Activated CD4-positive, alpha-beta T cell treated with anti-CD3 and anti-CD28 coated beads for 36 hours (primary cell): Measurements from ENCODE around the gene KCNIP4. TPM values are rescaled to one million over a fixed set of nuclear protein-coding genes. Genes with fewer than 3 reads are reported as not detected.
"Not testable (repeated sequence)": the region's sequence is repeated elsewhere in the genome, so short reads cannot be mapped to it uniquely, and the experiment has no call there.

Source experiments
- ATAC-seq: fragments of 200-7000 bp; cut with Tn5 transposase; one replicate; pipeline ENCODE4 v1.10.0; 2021; ENCODE audit warnings: mild to moderate bottlenecking, moderate library complexity
- CTCF ChIA-PET: fragments of 350-600 bp; sonication (Branson Sonifier 250); formaldehyde crosslinking; loops from one replicate; lab custom pipeline; 2021; ENCODE audit warnings: antibody characterized with exemption; lab: Charles Lee
- POLR2A ChIA-PET: fragments of 350-600 bp; sonication (Branson Sonifier 250); formaldehyde crosslinking; loops from one replicate; lab custom pipeline; 2021; ENCODE audit warnings: antibody characterized with exemption, inconsistent platforms; lab: Charles Lee
- DNase-seq: peaks from one replicate; pipeline ENCODE4 v3.0.0-alpha.2; 2020
- H3K27ac Mint-ChIP-seq: one replicate; pipeline ENCODE4 v1.8.0; 2021; ENCODE audit warnings: mixed read lengths
- H3K27me3 Mint-ChIP-seq: one replicate; pipeline ENCODE4 v1.8.0; 2021; ENCODE audit warnings: mixed read lengths
- H3K36me3 Mint-ChIP-seq: one replicate; pipeline ENCODE4 v1.8.0; 2021; ENCODE audit warnings: low read depth, mixed read lengths
- H3K4me1 Mint-ChIP-seq: one replicate; pipeline ENCODE4 v1.8.0; 2021; ENCODE audit warnings: mixed read lengths
- H3K4me3 Mint-ChIP-seq: one replicate; pipeline ENCODE4 v1.8.0; 2021; ENCODE audit warnings: mild to moderate bottlenecking, moderate library complexity, mixed read lengths
- H3K9me3 Mint-ChIP-seq: one replicate; pipeline ENCODE4 v1.8.0; 2021; ENCODE audit warnings: low read depth, mixed read lengths
- intact Hi-C, 2 experiments: fragments of 100-400 bp; cut with DNase I in 1 of 2; cut with micrococcal nuclease in 1 of 2; formaldehyde crosslinking; loops; one replicate each; pipeline versions ENCODE4 v1.14.2 to v1.15.1; 2022 to 2024; cut with DNase I, micrococcal nuclease
- total RNA-seq, 2 experiments: library from RNA; stranded (reverse); gene quantifications; one replicate each; pipeline ENCODE4 v1.2.3, GENCODE V29; 2021

Gene KCNIP4
- total RNA-seq, 2 experiments from 2014 or later, result not detected

- intact Hi-C loops, result no loop called here
- no peak for ATAC-seq
- Mint-ChIP-seq H3K36me3 (no peaks in the 10 kb centered on the region), H3K27me3 (no peaks in the 10 kb centered on the region), H3K4me1 (no peaks in the 10 kb centered on the region), H3K4me3 (no peak overlapping the region), H3K9me3 (peaks cover 5% of the 10 kb centered on the region), H3K27ac (no peak overlapping the region)
- DNase-seq, result no peak
- ChIA-PET CTCF (no interaction called here), POLR2A (no interaction called here)
Observed at GRCh38 chr4:21380861-21381260, 567.7 kb downstream of the KCNIP4 start.

DNA sequence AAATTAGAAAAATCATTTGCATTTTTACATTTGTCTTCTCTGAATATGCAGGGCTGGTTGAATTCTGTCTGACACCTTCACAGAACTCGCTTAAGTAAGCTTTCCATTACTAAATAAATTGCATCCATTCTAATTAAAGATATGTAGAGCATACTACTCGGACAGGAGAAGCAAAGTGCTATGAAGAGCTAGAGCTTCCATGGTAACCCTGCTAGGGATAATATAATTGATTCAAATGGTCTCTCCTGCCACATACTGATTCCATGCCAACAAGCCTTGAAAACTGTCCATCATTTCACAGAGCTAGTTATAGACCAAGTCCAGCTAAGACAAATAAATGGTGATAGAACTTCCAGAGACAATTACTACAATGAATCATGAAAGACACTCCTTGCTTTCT is 571.5 kb downstream of the KCNIP4 start:
- no peak overlapping the region for H3K27ac Mint-ChIP-seq
- intact Hi-C loops, result no loop called here
- H3K9me3 Mint-ChIP-seq, result peaks cover 7% of the 10 kb centered on the region
- ATAC-seq, result no peak
- ChIA-PET CTCF (no interaction called here), POLR2A (no interaction called here)
- no peak overlapping the region for H3K4me3 Mint-ChIP-seq
- no peaks in the 10 kb centered on the region for H3K27me3 Mint-ChIP-seq
- no peak for DNase-seq
- no peaks in the 10 kb centered on the region for H3K36me3 Mint-ChIP-seq
- no peaks in the 10 kb centered on the region for H3K4me1 Mint-ChIP-seq

GRCh38 chr4:21376176-21376575 is 572.4 kb downstream of the KCNIP4 start:
- Mint-ChIP-seq H3K4me3 (no peak overlapping the region), H3K27me3 (no peaks in the 10 kb centered on the region), H3K36me3 (no peaks in the 10 kb centered on the region), H3K27ac (no peak overlapping the region), H3K4me1 (no peaks in the 10 kb centered on the region), H3K9me3 (peaks cover 5% of the 10 kb centered on the region)
- ChIA-PET POLR2A (no interaction called here), CTCF (no interaction called here)
- intact Hi-C loops, result no loop called here
- ATAC-seq (no peak), DNase-seq (no peak)

- CTCF ChIA-PET, result no interaction called here
- H3K27ac Mint-ChIP-seq, result no peak overlapping the region
- H3K36me3 Mint-ChIP-seq, result no peaks in the 10 kb centered on the region
- DNase-seq (no peak), ATAC-seq (no peak)
- intact Hi-C loops, result no loop called here
- H3K9me3 Mint-ChIP-seq, result peaks cover 10% of the 10 kb centered on the region
- POLR2A ChIA-PET, result no interaction called here
- no peak overlapping the region for H3K4me3 Mint-ChIP-seq
- H3K27me3 Mint-ChIP-seq, result no peaks in the 10 kb centered on the region
- H3K4me1 Mint-ChIP-seq, result no peaks in the 10 kb centered on the region
Observed at GRCh38 chr4:21374641-21375368, 573.8 kb downstream of the KCNIP4 start.

DNA sequence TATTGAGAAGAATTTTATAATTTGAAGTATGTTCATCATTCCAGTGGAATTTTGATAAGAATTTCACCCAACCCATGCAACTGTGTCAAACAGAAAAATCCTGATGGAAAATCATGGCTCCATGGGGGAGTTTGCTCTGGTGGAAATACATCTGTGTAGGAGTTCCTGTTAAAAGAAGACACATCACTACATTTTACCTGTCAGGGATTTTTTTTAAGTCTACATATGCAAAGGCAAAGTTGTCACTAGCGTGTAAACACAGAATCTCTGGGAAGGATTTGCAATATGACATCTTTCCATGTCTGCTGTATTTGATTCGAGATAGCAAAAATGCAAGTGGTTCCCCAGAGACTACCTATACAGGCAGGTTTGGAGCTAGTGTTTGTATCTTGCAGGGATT is 581.0 kb downstream of the KCNIP4 start:
- Mint-ChIP-seq H3K4me1 (no peaks in the 10 kb centered on the region), H3K9me3 (peaks cover 8% of the 10 kb centered on the region), H3K27me3 (peaks cover 1% of the 10 kb centered on the region), H3K4me3 (no peak overlapping the region), H3K36me3 (no peaks in the 10 kb centered on the region), H3K27ac (no peak overlapping the region)
- ATAC-seq, result no peak
- ChIA-PET POLR2A (no interaction called here), CTCF (interaction anchor here (0.8 kb wide), 1 partner anchor 44 kb away, joined by 3 read pairs; no protein-coding TSS in a partner anchor)
- DNase-seq, result no peak
- intact Hi-C loops, result loop anchor here in 1 of 2 experiments (5.0 kb wide), 1 partner anchor 1735 kb away; no protein-coding TSS in a partner anchor

GRCh38 chr4:21366840-21367239 is 581.7 kb downstream of the KCNIP4 start:
- ATAC-seq, result no peak
- Mint-ChIP-seq H3K4me1 (no peaks in the 10 kb centered on the region), H3K36me3 (no peaks in the 10 kb centered on the region), H3K9me3 (peaks cover 8% of the 10 kb centered on the region), H3K27me3 (peaks cover 1% of the 10 kb centered on the region), H3K4me3 (no peak overlapping the region), H3K27ac (no peak overlapping the region)
- no peak for DNase-seq
- ChIA-PET POLR2A (no interaction called here), CTCF (no interaction called here)
- intact Hi-C loops, result loop anchor here in 1 of 2 experiments (5.0 kb wide), 1 partner anchor 1735 kb away; no protein-coding TSS in a partner anchor

- ChIA-PET POLR2A (no interaction called here), CTCF (no interaction called here)
- Mint-ChIP-seq H3K27ac (no peak overlapping the region), H3K4me3 (no peak overlapping the region), H3K36me3 (no peaks in the 10 kb centered on the region), H3K27me3 (peaks cover 1% of the 10 kb centered on the region), H3K9me3 (peaks cover 8% of the 10 kb centered on the region), H3K4me1 (no peaks in the 10 kb centered on the region)
- intact Hi-C loops, result loop anchor here in 1 of 2 experiments (5.0 kb wide), 1 partner anchor 1734 kb away; no protein-coding TSS in a partner anchor
- DNase-seq, result no peak
- no peak for ATAC-seq
Observed at GRCh38 chr4:21366312-21366711, 582.3 kb downstream of the KCNIP4 start.

DNA sequence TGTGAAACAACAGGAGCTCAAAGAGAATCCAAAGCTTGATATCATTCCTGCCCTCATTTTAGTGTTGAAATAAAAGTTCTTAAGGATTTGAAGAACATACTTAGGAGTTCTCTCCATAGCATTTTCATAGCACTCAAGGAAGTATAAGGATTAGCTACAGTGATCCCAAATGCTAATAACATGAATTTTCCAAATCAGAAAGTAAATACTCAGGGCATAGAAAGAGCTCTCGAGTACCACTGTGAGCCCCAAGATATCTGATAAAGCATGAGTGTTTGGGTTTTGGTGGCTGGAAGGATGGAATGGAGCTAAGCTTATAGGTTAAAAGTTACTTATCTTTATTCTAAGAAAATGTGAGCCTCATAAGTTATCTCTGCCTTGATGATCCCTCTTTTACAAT is 584.9 kb downstream of the KCNIP4 start:
- Mint-ChIP-seq H3K27ac (no peak overlapping the region), H3K4me3 (no peak overlapping the region), H3K27me3 (peaks cover 1% of the 10 kb centered on the region), H3K4me1 (no peaks in the 10 kb centered on the region), H3K36me3 (no peaks in the 10 kb centered on the region), H3K9me3 (peaks cover 2% of the 10 kb centered on the region)
- DNase-seq (no peak), ATAC-seq (no peak)
- ChIA-PET POLR2A (no interaction called here), CTCF (interaction anchor here (1.2 kb wide), 1 partner anchor 590 kb away, joined by 3 read pairs; no protein-coding TSS in a partner anchor)
- intact Hi-C loops, result no loop called here

GRCh38 chr4:21352354-21352753 is 596.2 kb downstream of the KCNIP4 start:
- peaks cover 13% of the 10 kb centered on the region for H3K9me3 Mint-ChIP-seq
- POLR2A ChIA-PET, H3K27me3 Mint-ChIP-seq, ATAC-seq, intact Hi-C loops, H3K4me1 Mint-ChIP-seq, H3K36me3 Mint-ChIP-seq, H3K4me3 Mint-ChIP-seq, DNase-seq, CTCF ChIA-PET, H3K27ac Mint-ChIP-seq: not testable (repeated sequence)

GRCh38 chr4:21347142-21347541 is 601.4 kb downstream of the KCNIP4 start:
- Mint-ChIP-seq H3K4me1 (no peaks in the 10 kb centered on the region), H3K4me3 (no peak overlapping the region), H3K9me3 (peaks cover 14% of the 10 kb centered on the region), H3K36me3 (no peaks in the 10 kb centered on the region), H3K27me3 (no peaks in the 10 kb centered on the region), H3K27ac (no peak overlapping the region)
- CTCF ChIA-PET, result interaction anchor here (1.7 kb wide), 1 partner anchor 13 kb away, joined by 3 read pairs; no protein-coding TSS in a partner anchor
- no peak for ATAC-seq
- DNase-seq, result no peak
- POLR2A ChIA-PET, result no interaction called here
- intact Hi-C loops, result no loop called here

DNA sequence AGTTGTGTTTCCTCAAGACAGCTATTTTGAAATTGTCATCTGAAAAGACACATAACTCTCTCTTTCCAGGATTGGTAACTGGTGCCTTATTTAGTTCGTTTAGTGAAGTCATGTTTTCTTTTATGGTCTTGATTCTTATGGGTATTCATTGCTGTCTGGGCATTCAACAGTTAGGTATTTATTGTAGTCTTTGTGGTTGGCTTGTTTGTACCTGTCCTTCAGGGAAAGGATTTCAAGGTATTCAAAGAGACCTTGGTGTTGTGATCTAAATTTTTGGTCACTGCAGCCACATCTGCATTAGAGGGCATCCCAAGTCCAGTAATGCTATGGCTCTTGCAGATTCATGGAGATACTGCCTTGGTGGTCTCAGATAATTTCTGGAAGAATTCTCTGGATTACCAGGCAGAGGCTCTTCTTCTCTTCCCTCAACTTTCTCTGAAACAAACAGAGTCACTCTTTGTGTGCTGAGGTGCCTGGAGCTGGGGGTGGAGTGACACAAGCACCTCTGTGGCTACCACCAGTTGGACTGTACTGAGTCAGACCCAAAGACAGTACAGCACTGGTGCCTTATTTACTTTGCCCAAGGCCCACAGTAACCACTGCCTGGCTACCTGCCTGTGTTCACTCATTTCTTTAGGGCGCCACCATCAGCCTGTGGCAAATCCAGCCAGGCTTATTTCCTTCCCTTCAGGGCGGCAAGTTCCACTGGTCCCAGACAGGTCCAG is 620.4 kb downstream of the KCNIP4 start:
- H3K27ac Mint-ChIP-seq, result no peak overlapping the region
- ATAC-seq (no peak), DNase-seq (no peak)
- no peaks in the 10 kb centered on the region for H3K36me3 Mint-ChIP-seq
- intact Hi-C loops, result no loop called here
- ChIA-PET CTCF (no interaction called here), POLR2A (no interaction called here)
- H3K27me3 Mint-ChIP-seq, result no peaks in the 10 kb centered on the region
- peaks cover 24% of the 10 kb centered on the region for H3K9me3 Mint-ChIP-seq
- no peaks in the 10 kb centered on the region for H3K4me1 Mint-ChIP-seq
- H3K4me3 Mint-ChIP-seq, result no peak overlapping the region

- Mint-ChIP-seq H3K27ac (no peak overlapping the region), H3K4me3 (no peak overlapping the region)
Observed at GRCh38 chr4:21320034-21320433, 628.5 kb downstream of the KCNIP4 start.

More at GRCh38 chr4:21320034-21320433, 628.5 kb downstream of the KCNIP4 start:
- Mint-ChIP-seq H3K27me3 (no peaks in the 10 kb centered on the region), H3K4me1 (no peaks in the 10 kb centered on the region), H3K36me3 (no peaks in the 10 kb centered on the region), H3K9me3 (peaks cover 20% of the 10 kb centered on the region)
- intact Hi-C loops, result no loop called here
- DNase-seq, result no peak
- CTCF ChIA-PET, result no interaction called here
- no peak for ATAC-seq
- POLR2A ChIA-PET, result no interaction called here
